Astrocyte (in vitro differentiated cells and primary cell): ENCODE results near the gene SLC24A4. TPM values are rescaled to one million over a fixed set of nuclear protein-coding genes. Genes with fewer than 3 reads are reported as not detected.

Source experiments
- DNase-seq: peaks from one replicate; pipeline ENCODE4 v3.0.0-alpha.2; 2010; ENCODE audit warnings: low read depth
- FAIRE-seq: peaks from 2 replicates; lab custom pipeline; 2011; peaks lifted over from hg19 to GRCh38; lab: Jason Lieb, UNC
- H2AFZ ChIP-seq: 2 replicates; pipeline ENCODE4 v1.6.0; 2012; ENCODE audit warnings: low read depth, low read length, inconsistent platforms
- H3K27ac ChIP-seq: 2 replicates; pipeline ENCODE4 v1.5.1; 2011; ENCODE audit warnings: low read depth, low read length, inconsistent platforms
- H3K27me3 ChIP-seq: 2 replicates; pipeline ENCODE4 v1.6.0; 2011; ENCODE audit warnings: low read length, inconsistent platforms; ENCODE audit not compliant: insufficient read depth
- H3K36me3 ChIP-seq: 2 replicates; pipeline ENCODE4 v1.5.1; 2011; ENCODE audit warnings: low read length, inconsistent platforms; ENCODE audit not compliant: insufficient read depth
- H3K4me1 ChIP-seq: 2 replicates; pipeline ENCODE4 v1.5.1; 2011; ENCODE audit warnings: low read length, inconsistent platforms; ENCODE audit not compliant: insufficient read depth
- H3K4me2 ChIP-seq: 2 replicates; pipeline ENCODE4 v1.6.0; 2012; ENCODE audit warnings: low read length, inconsistent platforms
- H3K4me3 ChIP-seq: 2 replicates; pipeline ENCODE4 v1.5.1; 2011; ENCODE audit warnings: low read depth, mild to moderate bottlenecking, low read length, inconsistent platforms; ENCODE audit not compliant: insufficient read depth
- H3K79me2 ChIP-seq: 2 replicates; pipeline ENCODE4 v1.6.0; 2012; ENCODE audit warnings: mild to moderate bottlenecking, low read length, inconsistent platforms; ENCODE audit not compliant: insufficient read depth
- H3K9ac ChIP-seq: 2 replicates; pipeline ENCODE4 v1.6.0; 2012; ENCODE audit warnings: mild to moderate bottlenecking, low read length, inconsistent platforms
- H3K9me3 ChIP-seq: 2 replicates; pipeline ENCODE4 v1.5.1; 2012; ENCODE audit warnings: low read depth, mild to moderate bottlenecking, low read length, inconsistent platforms; ENCODE audit not compliant: insufficient read depth
- H4K20me1 ChIP-seq: 2 replicates; pipeline ENCODE4 v1.6.0; 2012; ENCODE audit warnings: low read length, inconsistent platforms; ENCODE audit not compliant: insufficient read depth
- H3K27ac Mint-ChIP-seq: one replicate; pipeline ENCODE4 v1.8.0; 2021; ENCODE audit warnings: mild to moderate bottlenecking, mixed read lengths; ENCODE audit not compliant: unreplicated experiment
- H3K27me3 Mint-ChIP-seq: one replicate; pipeline ENCODE4 v1.8.0; 2021; ENCODE audit warnings: low read depth, mixed read lengths; ENCODE audit not compliant: unreplicated experiment
- H3K36me3 Mint-ChIP-seq: one replicate; pipeline ENCODE4 v1.8.0; 2021; ENCODE audit warnings: low read depth, mixed read lengths; ENCODE audit not compliant: unreplicated experiment
- H3K4me1 Mint-ChIP-seq: one replicate; pipeline ENCODE4 v1.8.0; 2021; ENCODE audit warnings: low read depth, mixed read lengths; ENCODE audit not compliant: unreplicated experiment
- H3K4me3 Mint-ChIP-seq: one replicate; pipeline ENCODE4 v1.8.0; 2021; ENCODE audit warnings: mild to moderate bottlenecking, moderate library complexity, mixed read lengths; ENCODE audit not compliant: unreplicated experiment
- H3K9me3 Mint-ChIP-seq: one replicate; pipeline ENCODE4 v1.8.0; 2021; ENCODE audit warnings: mild to moderate bottlenecking, mixed read lengths; ENCODE audit not compliant: unreplicated experiment
- CTCF ChIP-seq: IDR thresholded peaks from 2 replicates; pipeline ENCODE4 v1.5.1; 2011; ENCODE audit warnings: low read depth, mild to moderate bottlenecking, inconsistent platforms, low read length, moderate library complexity; ENCODE audit not compliant: insufficient read depth
- EZH2 ChIP-seq: IDR thresholded peaks from 2 replicates; pipeline ENCODE4 v1.6.1; 2012; ENCODE audit warnings: mild to moderate bottlenecking, low read length, inconsistent platforms; ENCODE audit not compliant: insufficient read depth
- total RNA-seq: library from RNA; stranded (reverse); gene quantifications from 2 replicates; pipeline ENCODE4 v1.2.1, GENCODE V29; 2021

SLC24A4 gene
- total RNA-seq, 1 donor from 2014 or later = not detected

GRCh38 chr14:92411941-92412340 lies 89.0 kb downstream of the SLC24A4 start:
- TF ChIP-seq CTCF = no peak
- no peak for TF ChIP-seq EZH2

GRCh38 chr14:92412912-92413311 lies 89.9 kb downstream of the SLC24A4 start:
- no peak overlapping the region for H3K4me2 ChIP-seq
- no peaks in the 10 kb centered on the region for H4K20me1 ChIP-seq
- H3K27me3 ChIP-seq = peaks cover 2% of the 10 kb centered on the region
- no peak overlapping the region for H3K27ac ChIP-seq
- H3K4me1 ChIP-seq = peaks cover 5% of the 10 kb centered on the region
- no peak for FAIRE-seq
- TF ChIP-seq EZH2 = no peak
- TF ChIP-seq CTCF = no peak
- peaks cover 2% of the 10 kb centered on the region for H3K36me3 Mint-ChIP-seq
- no peak overlapping the region for H3K4me3 Mint-ChIP-seq
- no peak overlapping the region for H3K4me3 ChIP-seq
- DNase-seq = no peak
- no peaks in the 10 kb centered on the region for H3K9me3 ChIP-seq
- peaks cover 5% of the 10 kb centered on the region for H3K9me3 Mint-ChIP-seq
- H3K4me1 Mint-ChIP-seq = peaks cover 5% of the 10 kb centered on the region
- H3K9ac ChIP-seq = no peak overlapping the region
- H2AFZ ChIP-seq = no peak overlapping the region
- H3K79me2 ChIP-seq = no peaks in the 10 kb centered on the region
- H3K27me3 Mint-ChIP-seq = peaks cover 20% of the 10 kb centered on the region
- H3K27ac Mint-ChIP-seq = no peak overlapping the region
- no peaks in the 10 kb centered on the region for H3K36me3 ChIP-seq

More at GRCh38 chr14:92411941-92412340, 89.0 kb downstream of the SLC24A4 start:
- no peak overlapping the region for H3K4me3 ChIP-seq
- H3K79me2 ChIP-seq = no peaks in the 10 kb centered on the region
- no peaks in the 10 kb centered on the region for H3K36me3 ChIP-seq
- peaks cover 5% of the 10 kb centered on the region for H3K4me1 ChIP-seq
- no peak overlapping the region for H2AFZ ChIP-seq
- H4K20me1 ChIP-seq = no peaks in the 10 kb centered on the region
- H3K27me3 ChIP-seq = peaks cover 2% of the 10 kb centered on the region
- H3K9me3 ChIP-seq = no peaks in the 10 kb centered on the region
- FAIRE-seq = no peak
- H3K36me3 Mint-ChIP-seq = peaks cover 2% of the 10 kb centered on the region
- peak; percentile 26 for DNase-seq
- H3K4me2 ChIP-seq = no peak overlapping the region
- H3K9me3 Mint-ChIP-seq = peaks cover 8% of the 10 kb centered on the region
- H3K27ac Mint-ChIP-seq = no peak overlapping the region
- H3K4me3 Mint-ChIP-seq = no peak overlapping the region
- H3K9ac ChIP-seq = no peak overlapping the region
- no peak overlapping the region for H3K27ac ChIP-seq
- peaks cover 20% of the 10 kb centered on the region for H3K27me3 Mint-ChIP-seq
- H3K4me1 Mint-ChIP-seq = peaks cover 7% of the 10 kb centered on the region

GRCh38 chr14:92413379-92413778 lies 90.4 kb downstream of the SLC24A4 start:
- Histone ChIP-seq H2AFZ (no peak overlapping the region), H3K9ac (no peak overlapping the region), H3K4me3 (no peak overlapping the region), H3K4me2 (peak overlapping the region; percentile 26), H3K4me1 (peaks cover 2% of the 10 kb centered on the region), H3K27ac (no peak overlapping the region), H3K79me2 (no peaks in the 10 kb centered on the region), H3K36me3 (no peaks in the 10 kb centered on the region), H3K27me3 (peaks cover 2% of the 10 kb centered on the region), H4K20me1 (no peaks in the 10 kb centered on the region), H3K9me3 (no peaks in the 10 kb centered on the region)
- Mint-ChIP-seq H3K36me3 (peaks cover 2% of the 10 kb centered on the region), H3K27ac (no peak overlapping the region), H3K27me3 (peaks cover 20% of the 10 kb centered on the region), H3K4me1 (peaks cover under 1% of the 10 kb centered on the region), H3K4me3 (no peak overlapping the region), H3K9me3 (peaks cover 5% of the 10 kb centered on the region)
- no peak for TF ChIP-seq CTCF
- TF ChIP-seq EZH2 = no peak
- DNase-seq (no peak), FAIRE-seq (no peak)
